DND-41 (cell line): Measurements from ENCODE around the gene PPP3CA.

Experiments used
- CTCF ChIP-seq: IDR thresholded peaks from 2 replicates; pipeline ENCODE4 v1.5.1; 2012; ENCODE audit warnings: borderline replicate concordance, low read length, moderate library complexity, mild to moderate bottlenecking; ENCODE audit not compliant: poor library complexity, severe bottlenecking; ENCODE audit errors: extremely low read depth
- EZH2 ChIP-seq: IDR thresholded peaks from 3 replicates; pipeline ENCODE4 v1.6.1; 2012; ENCODE audit warnings: borderline replicate concordance, low read depth, mild to moderate bottlenecking, moderate library complexity, low read length, inconsistent platforms; ENCODE audit not compliant: severe bottlenecking

- TF ChIP-seq CTCF (no peak), EZH2 (no peak)
Observed at GRCh38 chr4:100977746-100978397, 369.5 kb downstream of the PPP3CA start.
